ENCODE measurements around the gene CDK19. TPM values are rescaled to one million over a fixed set of nuclear protein-coding genes. Genes with fewer than 3 reads are reported as not detected.

The CDK19 gene
- total RNA-seq, 1 experiment from 2014 or later: 11.7 TPM

- TF ChIP-seq PRRX2 (CRISPR knock-in tag; IDR thresholded peaks at IDR 0.05) (no peak), MLX (CRISPR knock-in tag; IDR thresholded peaks at IDR 0.05) (no peak)
- TF ChIP-seq, protein P1, sequence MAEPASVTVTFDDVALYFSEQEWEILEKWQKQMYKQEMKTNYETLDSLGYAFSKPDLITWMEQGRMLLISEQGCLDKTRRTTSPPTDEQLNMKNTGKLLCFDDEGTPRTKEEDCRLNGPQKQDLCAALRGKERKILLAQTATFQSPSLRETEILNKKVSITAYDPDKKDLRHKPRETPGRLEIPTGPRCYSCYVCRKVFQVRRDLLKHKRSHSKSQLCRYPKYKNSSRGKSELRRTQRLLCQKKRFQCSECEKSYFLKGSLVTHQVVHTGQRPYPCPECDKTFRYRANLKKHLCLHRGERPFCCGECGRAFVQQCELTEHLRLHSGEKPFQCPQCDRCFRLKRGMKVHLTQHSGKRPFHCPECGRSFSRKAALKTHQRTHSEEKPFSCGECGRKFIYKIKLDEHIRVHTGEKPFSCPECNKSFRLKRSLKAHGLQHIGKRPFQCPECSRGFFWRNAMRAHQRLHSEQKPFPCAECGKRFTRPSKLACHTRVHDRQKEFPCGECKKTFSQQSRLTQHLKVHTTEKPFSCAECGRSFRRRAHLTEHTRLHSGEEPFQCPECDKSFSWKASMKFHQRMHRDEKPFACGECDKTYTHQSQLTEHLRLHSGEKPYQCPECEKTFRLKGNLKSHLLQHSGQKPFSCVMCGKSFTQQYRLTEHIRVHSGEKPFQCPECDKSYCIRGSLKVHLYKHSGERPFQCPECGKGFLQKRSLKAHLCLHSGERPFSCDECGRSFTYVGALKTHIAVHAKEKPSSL (CRISPR knock-in tag; conservative IDR thresholded peaks at IDR 0.05): no peak
- no peak overlapping the region for H3K4me3 Mint-ChIP-seq
- peaks cover 22% of the 10 kb centered on the region for H3K27me3 Mint-ChIP-seq (ENCODE audit: low read depth)
- ChIA-PET POLR2A (no interaction called here), CTCF (no interaction called here)
- DNase-seq (ENCODE audit: low spot score) (no peak), ATAC-seq (no peak)
- H3K27ac Mint-ChIP-seq: no peak overlapping the region
- peaks cover 10% of the 10 kb centered on the region for H3K9me3 Mint-ChIP-seq
- no peaks in the 10 kb centered on the region for H3K36me3 Mint-ChIP-seq
- H3K4me1 Mint-ChIP-seq: peaks cover 14% of the 10 kb centered on the region
These were observed 254.8 kb downstream of the CDK19 start for GRCh38 chr6:110560239-110561007.

Other genes starting within 250 kb of the CDK19 start
- 90.2 to 122 TPM (median 90.7 TPM) in 3 replicates for gene AMD1, start 59.3 kb upstream of the CDK19 start, total RNA-seq (2021)
- 65.5 to 69.0 TPM (median 67.0 TPM) in 3 replicates for gene GTF3C6, start 143.2 kb upstream of the CDK19 start, total RNA-seq (2021)
- 43.2 to 44.7 TPM (median 43.7 TPM) in 3 replicates for gene RPF2, start 166.6 kb upstream of the CDK19 start, total RNA-seq (2021)

All from WTC11 (cell line).